ENCODE data around the gene SLC27A1. TPM values are rescaled to one million over a fixed set of nuclear protein-coding genes. Genes with fewer than 3 reads are reported as not detected.

SLC27A1 gene
- total and polyA plus RNA-seq, 11 donors: 22.1 to 70.3 (median 47.6) TPM

- intact Hi-C loops (cut with DNase I): loop anchor here in 7 of 10 donors (5.0 to 10.0 kb wide), 8 partner anchors 122 to 407 kb away; partner anchors contain the start of gene RPL18A (in 2 of the 7)
- no peak for TF ChIP-seq POLR2A (IDR thresholded peaks at IDR 0.05)
- no peak for TF ChIP-seq CTCF (IDR thresholded peaks at IDR 0.05)
Measured at GRCh38 chr19:17450264-17451075, 19.9 kb upstream of the SLC27A1 start.

DNA sequence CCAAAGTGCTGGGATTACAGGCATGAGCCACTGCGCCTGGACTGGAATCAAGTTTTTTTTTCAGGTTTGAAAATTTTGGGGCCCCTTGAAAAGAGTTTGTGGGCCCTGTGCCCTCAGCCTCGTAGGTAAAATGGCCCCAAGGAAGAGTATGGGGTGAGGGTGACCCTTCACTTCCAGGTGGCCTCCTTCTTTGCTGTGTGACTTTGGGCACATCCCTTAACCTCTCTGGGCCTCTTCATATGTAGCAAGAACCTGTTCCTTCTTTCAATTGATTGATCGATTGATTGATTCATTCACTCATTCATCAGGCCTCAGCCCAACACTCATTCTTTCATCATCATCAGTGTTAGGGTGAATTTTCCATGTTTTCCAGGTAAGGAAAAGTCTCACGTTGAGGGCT, 18.5 kb upstream of the SLC27A1 start:
- DNase-seq (no peak), ATAC-seq (no peak)
- H3K4me3 ChIP-seq: no peak overlapping the region
- no peaks in the 10 kb centered on the region for H3K9me3 ChIP-seq
- intact Hi-C loops (cut with DNase I): loop anchor here in 7 of 10 donors (2.0 to 10.0 kb wide), 9 partner anchors 15 to 405 kb away; partner anchors contain the start of gene RPL18A (in 2 of the 7)
- H3K36me3 ChIP-seq: no peaks in the 10 kb centered on the region
- TF ChIP-seq CTCF (IDR thresholded peaks at IDR 0.05): no peak
- TF ChIP-seq POLR2A (IDR thresholded peaks at IDR 0.05): no peak
- 85 to 90% (median 89%) methylated on average over 4 of the region's 4 CpGs for WGBS, 4 donors
- H3K27ac ChIP-seq: no peak overlapping the region
- peaks cover 17 to 46% (median 30%) of the 10 kb centered on the region in 9 donors for H3K27me3 ChIP-seq
- peaks cover 0 to 30% (median 7%) of the 10 kb centered on the region in 12 donors for H3K4me1 ChIP-seq

More at GRCh38 chr19:17450264-17451075, 19.9 kb upstream of the SLC27A1 start:
- peaks cover 12 to 32% (median 18%) of the 10 kb centered on the region in 9 donors for H3K27me3 ChIP-seq
- H3K9me3 ChIP-seq: no peaks in the 10 kb centered on the region
- WGBS, 4 donors: 60 to 64% (median 62%) methylated on average over 8 of the region's 8 CpGs
- H3K36me3 ChIP-seq: no peaks in the 10 kb centered on the region
- DNase-seq: no peak
- no peak for ATAC-seq
- no peak overlapping the region for H3K27ac ChIP-seq
- H3K4me3 ChIP-seq: no peak overlapping the region
- peaks cover 0 to 26% (median 7%) of the 10 kb centered on the region in 12 donors for H3K4me1 ChIP-seq

DNA sequence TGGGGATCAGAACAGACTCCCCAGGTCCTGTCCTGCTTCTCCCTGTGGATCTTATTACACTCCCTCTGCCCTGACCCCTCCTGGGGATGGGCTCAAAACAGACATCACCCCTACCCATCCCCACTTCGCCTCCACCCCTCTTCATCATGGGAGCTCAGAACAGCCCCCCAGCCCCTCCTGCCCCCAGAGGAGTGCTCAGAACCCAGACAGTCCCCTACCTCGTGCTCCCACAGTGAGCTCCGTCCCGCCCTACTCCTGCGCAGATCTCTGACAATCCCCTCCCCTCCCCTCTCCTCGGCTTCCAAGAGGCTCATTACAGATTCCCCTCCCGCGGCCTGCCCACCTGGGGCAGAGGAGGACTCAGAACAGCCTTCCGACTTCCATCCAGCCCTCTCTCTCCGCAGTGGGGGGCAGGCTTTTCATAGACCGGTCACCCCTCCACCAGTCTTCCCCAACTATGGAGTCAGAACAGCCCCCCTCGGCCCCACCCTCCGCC, 15.7 kb upstream of the SLC27A1 start:
- WGBS, 4 donors: 5 to 13% (median 7%) methylated on average over 11 to 13 of the region's 13 CpGs
- no peak overlapping the region for H3K27ac ChIP-seq
- DNase-seq (peak in 1 of 5 donors; percentile 35), ATAC-seq (no peak)
- TF ChIP-seq POLR2A (IDR thresholded peaks at IDR 0.05): no peak
- no peak for TF ChIP-seq CTCF (IDR thresholded peaks at IDR 0.05)
- H3K36me3 ChIP-seq: no peaks in the 10 kb centered on the region
- H3K4me3 ChIP-seq: no peak overlapping the region
- H3K27me3 ChIP-seq: peaks cover 22 to 63% (median 35%) of the 10 kb centered on the region in 9 donors
- H3K4me1 ChIP-seq: peaks cover 0 to 18% (median 0%) of the 10 kb centered on the region in 12 donors
- intact Hi-C loops (cut with DNase I): loop anchor here in 7 of 10 donors (5.0 to 10.0 kb wide), 8 partner anchors 118 to 403 kb away; partner anchors contain the start of gene RPL18A (in 2 of the 7)
- no peaks in the 10 kb centered on the region for H3K9me3 ChIP-seq
